Spleen (tissue), 11 donors: ENCODE measurements around the gene PTPRN2. TPM values are rescaled to one million over a fixed set of nuclear protein-coding genes. Genes with fewer than 3 reads are reported as not detected.
A peak's percentile ranks its signal among the peaks of the same experiment; 100 is the strongest.

Source experiments
- DNase-seq: peaks from one replicate; pipeline ENCODE4 v3.0.0-alpha.2; 2020
- H3K27ac ChIP-seq, 8 donors: fragments of 200-600 bp; sonication (generic) in 7 of 8; 1 replicate in 4 of 8; 2 replicates in 4 of 8; pipeline versions ENCODE4 v1.5.0 to v1.8.0; 2016 to 2021; ENCODE audit warnings: inconsistent platforms in 4 of 8, mild to moderate bottlenecking in 4 of 8, moderate library complexity in 1 of 8
- H3K27me3 ChIP-seq, 7 donors: fragments of 200-600 bp; sonication (generic) in 6 of 7; replicated peaks in 1 of 7; 1 replicate in 4 of 7; 2 replicates in 3 of 7; pipeline versions ENCODE4 v1.5.0 to v1.8.0; 2016 to 2021; ENCODE audit warnings: inconsistent platforms in 3 of 7, mild to moderate bottlenecking in 1 of 7
- H3K36me3 ChIP-seq, 6 donors: fragments of 200-600 bp; sonication (generic) in 5 of 6; 1 replicate in 4 of 6; 2 replicates in 2 of 6; pipeline versions ENCODE4 v1.5.0 to v1.8.0; 2016 to 2021; ENCODE audit warnings: inconsistent platforms in 2 of 6
- H3K4me1 ChIP-seq, 6 donors: fragments of 200-600 bp; sonication (generic) in 5 of 6; 1 replicate in 3 of 6; 2 replicates in 3 of 6; pipeline versions ENCODE4 v1.5.0 to v1.8.0; 2016 to 2021; ENCODE audit warnings: inconsistent platforms in 3 of 6
- H3K4me3 ChIP-seq, 8 donors: fragments of 200-600 bp; sonication (generic) in 7 of 8; 1 replicate in 4 of 8; 2 replicates in 4 of 8; pipeline versions ENCODE4 v1.5.0 to v1.8.0; 2016 to 2021; ENCODE audit warnings: inconsistent platforms in 4 of 8, mild to moderate bottlenecking in 4 of 8, moderate library complexity in 2 of 8
- H3K9me3 ChIP-seq, 8 donors: fragments of 200-600 bp; sonication (generic) in 7 of 8; 1 replicate in 4 of 8; 2 replicates in 4 of 8; pipeline versions ENCODE4 v1.5.0 to v1.8.0; 2016 to 2021; ENCODE audit warnings: inconsistent platforms in 4 of 8
- POLR2A ChIP-seq, 3 donors: fragments of 450-650 bp; IDR thresholded peaks; one replicate each; pipeline ENCODE4 v1.5.1; 2017; ENCODE audit warnings: antibody characterized with exemption in 3 of 3, mild to moderate bottlenecking in 1 of 3
- POLR2AphosphoS5 ChIP-seq, 3 donors: sonication (generic); formaldehyde crosslinking; IDR thresholded peaks; one replicate each; pipeline ENCODE4 v1.5.1; 2017; ENCODE audit warnings: antibody characterized with exemption in 3 of 3
- WGBS, 5 donors: extraction: QIAGEN DNeasy Blood & Tissue Kit in 3 of 5; methylation state at CpG; one replicate each; pipeline versions ENCODE4 v1.1.5 to v1.1.7; 2013 to 2018; 5-methylcytosine and 5-hydroxymethylcytosine counted together
- intact Hi-C: fragments of 100-400 bp; cut with DNase I; formaldehyde crosslinking; loops from one replicate; pipeline ENCODE4 v1.15.0; 2023; ENCODE audit warnings: low total_unique reads
- polyA plus RNA-seq, 3 donors: library from polyadenylated mRNA; stranded (reverse); fragments of 200-250 nt; gene quantifications; one replicate each; pipeline ENCODE4 v1.2.1, GENCODE V29; 2013
- total RNA-seq, 7 donors: library from RNA; depleted of rRNA in 3 of 7; stranded (reverse); fragments of >200 nt in 3 of 7; fragmentation: NEBNext Ultra II Directional in 4 of 7; extraction: Animal tissue kit (Norgen Biotek cat#: 25700) in 4 of 7; gene quantifications; one replicate each; pipeline versions ENCODE4 v1.1.0 to v1.2.1, GENCODE V29; 2016 to 2021
- TF ChIP-seq, protein P1 (sequence below), 11 experiments: fragments of 200-600 bp in 7 of 11; fragments of 450-650 bp in 4 of 11; sonication (generic) in 4 of 11; IDR thresholded peaks in 8 of 11; conservative IDR thresholded peaks in 3 of 11; 1 replicate in 7 of 11; 2 replicates in 4 of 11; pipeline versions ENCODE4 v1.4.0 to v1.8.0; 2016 to 2021; ENCODE audit warnings: antibody characterized with exemption in 11 of 11, inconsistent platforms in 4 of 11, mild to moderate bottlenecking in 1 of 11
- donor health status: healthy with polysubstance abuse.
- donor health status: DM: no; HTN: no; CAD: no; lungs with moderate emphysema.
- donor health status: DM: no; HTN: no; CAD: no.
- donor health status: Bipolar disorder and iron deficiency.
- donor health status: healthy.
- donor health status: DM: no; HTN: no; CAD: no.
- donor health status: DM: yes; HTN: yes; CAD: no.

The PTPRN2 gene
- total and polyA plus RNA-seq, 10 donors = 7.0 to 22.8 (median 16.8) TPM

DNA sequence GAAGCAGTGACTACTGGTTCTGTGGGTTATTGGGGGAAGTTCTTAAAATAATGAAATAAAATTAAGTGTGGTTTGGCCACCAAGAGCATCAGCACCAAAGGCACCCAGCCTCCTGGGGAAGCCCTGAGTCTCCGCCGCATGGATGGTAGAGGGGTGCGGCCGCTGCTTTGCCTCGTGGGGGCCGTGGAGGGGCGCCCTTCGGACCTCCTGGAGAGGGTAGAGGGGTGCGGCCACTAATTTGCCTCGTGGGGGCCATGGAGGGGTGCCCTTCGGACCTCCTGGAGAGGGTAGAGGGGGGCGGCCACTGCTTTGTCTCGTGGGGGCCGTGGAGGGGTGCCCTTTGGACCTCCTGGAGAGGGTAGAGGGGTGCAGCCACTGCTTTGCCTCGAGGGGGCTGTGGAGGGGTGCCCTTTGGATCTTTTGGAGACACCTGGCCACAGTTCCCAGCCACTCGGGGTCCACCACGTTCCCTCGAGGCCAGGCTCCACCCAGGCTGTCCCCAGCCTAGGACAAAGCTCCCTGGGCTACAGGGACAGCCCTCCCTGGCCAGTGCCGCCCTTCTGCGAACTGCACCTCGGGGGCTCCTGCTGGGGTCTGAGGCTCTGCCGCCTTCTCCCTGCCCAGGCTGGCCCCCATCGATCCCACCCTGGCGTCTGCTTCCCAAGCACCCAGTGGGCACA is 535.1 kb downstream of the PTPRN2 start:
- 76 to 84% (median 80%) methylated on average over 22 to 24 of the region's 24 CpGs for WGBS, 5 donors
- H3K27ac ChIP-seq = no peak overlapping the region
- DNase-seq = peak; percentile 49
- peaks cover 0 to 24% (median 0%) of the 10 kb centered on the region in 7 donors for H3K27me3 ChIP-seq
- intact Hi-C loops = no loop called here
- H3K9me3 ChIP-seq = peaks cover 0 to 9% (median 0%) of the 10 kb centered on the region in 8 donors
- H3K4me3 ChIP-seq = no peak overlapping the region
- H3K36me3 ChIP-seq = no peaks in the 10 kb centered on the region
- H3K4me1 ChIP-seq = no peaks in the 10 kb centered on the region
- TF ChIP-seq POLR2A (IDR thresholded peaks at IDR 0.05) = no peak
- no peak for TF ChIP-seq POLR2AphosphoS5 (IDR thresholded peaks at IDR 0.05)
- TF ChIP-seq, protein P1, sequence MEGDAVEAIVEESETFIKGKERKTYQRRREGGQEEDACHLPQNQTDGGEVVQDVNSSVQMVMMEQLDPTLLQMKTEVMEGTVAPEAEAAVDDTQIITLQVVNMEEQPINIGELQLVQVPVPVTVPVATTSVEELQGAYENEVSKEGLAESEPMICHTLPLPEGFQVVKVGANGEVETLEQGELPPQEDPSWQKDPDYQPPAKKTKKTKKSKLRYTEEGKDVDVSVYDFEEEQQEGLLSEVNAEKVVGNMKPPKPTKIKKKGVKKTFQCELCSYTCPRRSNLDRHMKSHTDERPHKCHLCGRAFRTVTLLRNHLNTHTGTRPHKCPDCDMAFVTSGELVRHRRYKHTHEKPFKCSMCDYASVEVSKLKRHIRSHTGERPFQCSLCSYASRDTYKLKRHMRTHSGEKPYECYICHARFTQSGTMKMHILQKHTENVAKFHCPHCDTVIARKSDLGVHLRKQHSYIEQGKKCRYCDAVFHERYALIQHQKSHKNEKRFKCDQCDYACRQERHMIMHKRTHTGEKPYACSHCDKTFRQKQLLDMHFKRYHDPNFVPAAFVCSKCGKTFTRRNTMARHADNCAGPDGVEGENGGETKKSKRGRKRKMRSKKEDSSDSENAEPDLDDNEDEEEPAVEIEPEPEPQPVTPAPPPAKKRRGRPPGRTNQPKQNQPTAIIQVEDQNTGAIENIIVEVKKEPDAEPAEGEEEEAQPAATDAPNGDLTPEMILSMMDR (IDR thresholded peaks at IDR 0.05 in 8 of 11, conservative IDR thresholded peaks at IDR 0.05 in 3 of 11) = no peak

DNA sequence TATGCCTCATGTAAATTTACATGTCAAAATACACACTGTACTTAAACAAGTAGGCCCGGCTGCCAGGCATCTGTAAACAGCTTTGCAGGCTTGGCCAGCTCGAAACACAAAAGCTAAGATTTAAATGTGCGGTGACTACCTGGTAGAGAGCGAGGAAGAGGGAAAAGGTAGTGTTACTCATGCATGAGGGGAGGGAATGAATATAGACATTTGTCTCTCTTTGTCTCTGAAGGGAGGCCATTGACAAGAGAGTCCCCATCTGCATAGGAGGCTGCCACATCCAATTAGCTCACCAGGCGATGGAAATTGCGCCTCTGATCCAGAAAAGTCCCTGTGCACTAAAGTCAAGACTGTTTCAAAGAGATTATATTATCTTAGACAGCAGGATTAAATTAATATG is 535.8 kb downstream of the PTPRN2 start:
- Histone ChIP-seq H3K9me3 (peaks cover 0 to 2% (median 0%) of the 10 kb centered on the region in 8 donors), H3K27me3 (peaks cover 0 to 22% (median 0%) of the 10 kb centered on the region in 7 donors), H3K4me1 (no peaks in the 10 kb centered on the region), H3K4me3 (no peak overlapping the region), H3K36me3 (no peaks in the 10 kb centered on the region), H3K27ac (no peak overlapping the region)
- intact Hi-C loops = no loop called here
- DNase-seq = peak; percentile 20
- 73 to 81% (median 77%) methylated on average over 6 of the region's 6 CpGs for WGBS, 5 donors
- TF ChIP-seq POLR2A (IDR thresholded peaks at IDR 0.05) (no peak), POLR2AphosphoS5 (IDR thresholded peaks at IDR 0.05) (no peak)
- TF ChIP-seq, protein P1 (IDR thresholded peaks at IDR 0.05 in 8 of 11, conservative IDR thresholded peaks at IDR 0.05 in 3 of 11) = no peak

DNA sequence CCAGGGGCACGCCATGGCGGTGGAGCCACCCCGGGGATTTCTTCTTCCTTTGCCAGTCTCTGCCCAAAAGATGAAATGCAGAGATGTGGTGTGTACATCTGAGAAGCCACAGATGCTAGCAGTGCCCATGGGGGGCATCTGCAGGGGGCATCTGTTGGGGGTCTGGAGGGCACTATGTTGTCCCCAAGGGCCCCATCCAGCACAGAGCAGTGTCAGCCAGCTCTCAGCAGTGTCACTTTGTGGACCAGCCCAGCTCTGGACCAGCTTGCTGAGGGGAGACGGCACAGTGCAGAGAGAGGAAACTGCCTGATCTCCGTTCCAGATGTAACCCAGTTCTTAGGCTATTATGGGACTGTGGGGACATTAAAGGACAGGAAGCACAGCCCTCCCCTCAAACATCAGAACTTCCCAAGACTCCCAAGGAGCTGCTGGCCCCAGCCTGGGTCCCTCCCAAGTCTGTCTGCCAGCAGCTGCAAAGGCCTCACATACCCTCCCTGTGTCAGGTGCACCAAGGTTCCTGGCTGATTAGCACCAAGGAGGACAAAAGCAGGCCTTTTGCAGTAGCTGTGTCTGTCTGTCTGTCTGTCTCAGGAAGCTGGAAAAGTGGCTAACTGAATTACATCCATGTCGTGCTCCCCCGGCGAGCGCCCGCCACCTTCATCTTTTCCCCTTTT is 536.5 kb downstream of the PTPRN2 start:
- peaks cover 0 to 22% (median 0%) of the 10 kb centered on the region in 7 donors for H3K27me3 ChIP-seq
- H3K27ac ChIP-seq = no peak overlapping the region
- H3K9me3 ChIP-seq = peaks cover 0 to 1% (median 0%) of the 10 kb centered on the region in 8 donors
- no peak overlapping the region for H3K4me3 ChIP-seq
- TF ChIP-seq, protein P1 (IDR thresholded peaks at IDR 0.05 in 8 of 11, conservative IDR thresholded peaks at IDR 0.05 in 3 of 11) = no peak
- TF ChIP-seq POLR2AphosphoS5 (IDR thresholded peaks at IDR 0.05) (no peak), POLR2A (IDR thresholded peaks at IDR 0.05) (no peak)
- no peaks in the 10 kb centered on the region for H3K36me3 ChIP-seq
- intact Hi-C loops = no loop called here
- DNase-seq = peak; percentile 53
- no peaks in the 10 kb centered on the region for H3K4me1 ChIP-seq
- 71 to 84% (median 81%) methylated on average over 10 of the region's 10 CpGs for WGBS, 5 donors

DNA sequence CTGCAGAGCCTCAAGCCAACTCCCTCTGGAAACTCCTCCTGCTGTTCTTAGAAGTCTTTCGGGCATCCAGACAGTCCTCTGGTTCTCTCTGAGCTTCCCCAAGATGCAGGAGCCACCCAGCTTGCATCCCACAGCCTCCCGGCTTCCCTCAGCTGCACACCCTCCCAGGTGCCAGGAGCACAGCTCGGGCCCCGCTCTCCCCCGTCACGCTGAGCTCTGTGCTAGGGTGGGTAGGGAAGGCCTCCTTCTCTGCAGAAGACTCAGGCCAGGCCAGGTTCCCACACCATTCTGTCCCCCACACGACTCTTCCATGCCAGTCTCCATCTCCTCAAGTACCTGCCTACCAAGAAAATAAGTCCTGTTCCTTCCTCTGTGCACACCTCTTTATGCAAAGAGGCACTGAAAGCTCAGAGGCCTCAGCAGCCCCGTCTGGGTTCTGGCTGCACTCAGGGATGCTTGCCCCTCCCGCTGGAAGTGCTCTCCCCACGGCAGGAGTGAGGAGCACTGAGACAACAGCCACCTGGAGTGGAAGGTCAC is 537.1 kb downstream of the PTPRN2 start:
- TF ChIP-seq, protein P1 (IDR thresholded peaks at IDR 0.05 in 8 of 11, conservative IDR thresholded peaks at IDR 0.05 in 3 of 11) = no peak
- no peak for TF ChIP-seq POLR2AphosphoS5 (IDR thresholded peaks at IDR 0.05)
- no peak for TF ChIP-seq POLR2A (IDR thresholded peaks at IDR 0.05)
- H3K36me3 ChIP-seq = no peaks in the 10 kb centered on the region
- H3K27me3 ChIP-seq = peaks cover 0 to 25% (median 0%) of the 10 kb centered on the region in 7 donors
- WGBS, 5 donors = 61 to 75% (median 69%) methylated on average over 10 of the region's 10 CpGs
- no peak overlapping the region for H3K27ac ChIP-seq
- H3K4me3 ChIP-seq = no peak overlapping the region
- no peaks in the 10 kb centered on the region for H3K9me3 ChIP-seq
- DNase-seq = peak; percentile 53
- H3K4me1 ChIP-seq = no peaks in the 10 kb centered on the region
- intact Hi-C loops = no loop called here
